IPS DF 4.7 (cell line): ENCODE data around the gene HOXB3.

Source experiments
- DNase-seq: peaks from one replicate; pipeline ENCODE4 v3.0.0-alpha.2; 2013; ENCODE audit warnings: low spot score; ENCODE audit errors: extremely low read depth

The HOXB3 gene

DNA sequence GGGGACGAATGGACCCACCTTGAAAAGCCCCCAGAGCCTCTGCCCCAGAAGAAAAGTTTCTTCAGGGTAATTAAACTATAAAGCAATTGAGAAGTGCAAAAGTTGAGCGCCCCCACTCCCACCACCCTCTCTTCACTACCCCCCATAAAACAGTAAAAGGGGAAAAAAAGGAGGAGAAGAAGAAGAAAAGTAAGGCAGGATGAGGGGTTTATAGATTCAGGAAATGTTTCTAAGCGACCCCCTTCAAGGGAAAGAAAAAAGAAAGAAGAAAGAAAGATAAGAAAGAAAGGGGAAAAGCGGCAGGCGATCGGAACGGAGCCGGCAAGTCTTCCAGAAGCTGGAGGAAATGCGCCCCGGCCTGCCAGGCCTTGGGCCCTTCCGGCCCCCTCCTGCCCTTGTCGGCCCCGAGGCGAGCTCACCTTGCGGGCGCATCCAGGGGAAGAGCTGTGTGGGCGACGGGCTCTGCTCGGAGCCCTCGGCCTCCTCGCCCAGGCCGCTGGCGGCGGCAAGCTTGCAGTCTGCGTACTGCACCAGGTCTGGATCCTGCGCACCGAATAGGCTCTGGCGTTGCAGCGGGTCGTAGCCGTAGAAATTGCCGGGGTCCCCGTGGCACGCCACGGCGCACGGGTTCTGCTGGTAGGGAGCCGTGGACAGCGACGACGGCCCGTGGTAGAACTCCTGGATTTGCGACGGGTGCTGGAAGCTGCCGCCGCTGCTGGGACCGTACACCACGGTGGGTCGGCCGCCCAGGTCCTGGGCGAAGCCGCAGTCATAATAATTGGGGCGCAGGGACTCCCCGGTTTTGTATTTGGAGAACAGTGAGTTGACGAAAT is 24.0 kb upstream of the HOXB3 start:
- no peak for DNase-seq

DNA sequence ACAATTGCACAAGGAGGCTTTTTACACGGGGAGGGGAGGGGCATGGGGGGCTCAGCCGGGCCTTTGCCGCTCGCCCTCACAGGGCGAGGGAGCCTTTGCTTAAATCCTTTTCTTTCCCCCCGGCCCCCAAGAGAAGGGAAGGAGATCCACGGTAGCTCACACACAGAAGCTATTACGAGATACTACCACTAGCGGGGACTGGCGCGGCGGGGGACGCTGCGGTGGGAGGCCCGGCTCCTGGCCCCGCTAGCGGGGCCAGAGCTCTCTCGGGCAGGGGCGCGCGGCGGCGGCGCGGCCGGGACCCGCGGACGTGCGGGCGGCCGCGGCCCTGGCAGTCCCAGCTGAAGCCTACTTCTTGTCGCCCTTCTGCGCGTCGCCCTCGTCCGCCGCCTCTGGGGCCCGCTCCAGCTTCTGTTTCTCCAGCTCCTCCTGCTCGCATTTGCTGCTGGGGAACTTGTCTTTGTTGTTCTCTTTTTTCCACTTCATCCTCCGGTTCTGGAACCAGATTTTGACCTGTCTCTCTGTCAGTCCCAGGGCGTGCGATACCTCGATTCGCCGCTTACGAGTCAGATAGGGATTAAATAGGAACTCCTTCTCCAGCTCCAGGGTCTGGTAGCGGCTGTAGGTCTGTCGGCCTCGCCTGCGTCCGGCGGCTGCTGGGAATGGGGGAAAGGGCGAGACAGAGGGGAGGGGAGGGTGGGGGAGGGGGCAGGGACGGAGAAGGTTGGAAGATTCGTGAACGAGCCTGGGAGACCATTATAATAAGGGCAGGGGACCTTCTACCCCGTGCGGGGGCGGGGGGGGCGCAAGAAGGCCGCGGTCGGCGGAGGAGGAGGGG is 23.0 kb upstream of the HOXB3 start:
- DNase-seq: no peak

DNA sequence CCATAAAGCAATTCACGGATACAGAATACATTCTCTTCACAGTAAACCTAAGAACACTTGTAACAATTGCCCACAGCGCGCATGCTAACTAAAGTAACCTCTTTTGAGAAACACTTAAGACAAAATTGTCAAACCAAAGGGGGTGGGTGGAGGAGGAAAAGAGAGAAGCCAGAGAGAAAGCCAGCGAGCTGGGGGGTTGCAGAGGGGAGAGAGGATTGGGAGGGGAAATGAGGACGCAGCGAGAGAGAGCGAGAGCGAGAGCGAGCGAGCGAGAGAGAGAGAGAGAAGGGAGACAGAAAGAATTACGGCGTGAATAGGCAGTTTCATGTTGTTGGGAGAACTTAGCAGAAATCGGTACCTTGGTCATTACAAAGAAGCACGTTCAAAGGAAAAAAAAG is 22.4 kb upstream of the HOXB3 start:
- no peak for DNase-seq

DNA sequence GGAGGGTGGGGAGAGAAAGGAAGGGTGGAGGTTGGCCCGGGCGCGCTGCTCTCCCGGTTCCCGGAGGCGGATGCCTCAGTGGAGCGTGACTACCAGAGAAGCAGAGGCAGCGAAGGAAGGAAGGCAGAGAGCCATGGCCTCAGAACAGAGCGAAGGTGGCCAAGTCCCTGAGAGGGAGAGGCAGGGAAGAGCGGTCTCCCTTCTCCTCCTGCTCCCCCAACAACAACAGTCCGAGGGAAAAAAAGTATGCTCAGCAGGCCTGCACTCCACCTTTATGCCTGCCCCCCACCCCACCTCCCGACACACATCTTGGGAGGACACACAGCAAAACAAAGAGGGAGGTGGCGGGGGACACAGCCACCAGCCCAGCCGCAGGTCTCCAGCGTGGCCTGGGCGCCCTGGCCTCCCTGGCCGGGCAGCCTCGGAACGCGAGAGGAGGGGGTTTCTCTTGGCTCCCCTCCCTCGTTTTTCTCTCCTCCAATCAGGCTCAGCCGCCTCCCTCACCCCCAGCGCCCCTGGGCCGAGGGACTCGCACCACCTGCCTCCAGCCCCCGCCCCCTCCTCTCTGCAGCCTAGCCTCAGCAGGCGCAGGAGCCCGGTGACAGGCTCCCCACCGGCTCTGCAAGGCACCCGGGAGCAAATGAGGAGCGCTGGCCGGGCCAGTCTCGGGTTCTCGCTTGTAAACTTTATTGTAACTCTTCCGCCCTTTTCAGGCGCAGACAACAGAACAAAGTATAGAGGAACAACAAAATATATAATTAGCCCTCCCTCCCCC is 21.8 kb upstream of the HOXB3 start:
- no peak for DNase-seq

DNA sequence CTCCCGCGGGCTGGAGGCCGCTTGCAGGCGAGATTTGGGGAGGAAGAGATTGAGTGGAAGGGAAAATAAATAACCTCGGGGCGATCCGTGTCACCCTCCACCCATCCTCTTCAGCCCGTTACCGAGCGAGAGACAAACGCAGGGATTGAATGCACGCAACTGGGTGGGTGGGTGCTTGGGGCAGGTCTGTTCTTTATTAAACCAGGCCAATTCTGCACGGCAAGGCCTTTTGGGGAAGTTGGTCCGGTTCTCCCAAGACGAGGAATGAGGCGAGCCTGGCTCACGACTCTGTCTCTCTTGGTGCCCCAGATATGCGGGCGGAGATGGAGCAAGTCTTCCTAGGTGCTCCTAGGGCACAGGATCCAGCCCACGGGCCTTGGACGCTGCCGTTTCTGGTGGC is 21.2 kb upstream of the HOXB3 start:
- no peak for DNase-seq

DNA sequence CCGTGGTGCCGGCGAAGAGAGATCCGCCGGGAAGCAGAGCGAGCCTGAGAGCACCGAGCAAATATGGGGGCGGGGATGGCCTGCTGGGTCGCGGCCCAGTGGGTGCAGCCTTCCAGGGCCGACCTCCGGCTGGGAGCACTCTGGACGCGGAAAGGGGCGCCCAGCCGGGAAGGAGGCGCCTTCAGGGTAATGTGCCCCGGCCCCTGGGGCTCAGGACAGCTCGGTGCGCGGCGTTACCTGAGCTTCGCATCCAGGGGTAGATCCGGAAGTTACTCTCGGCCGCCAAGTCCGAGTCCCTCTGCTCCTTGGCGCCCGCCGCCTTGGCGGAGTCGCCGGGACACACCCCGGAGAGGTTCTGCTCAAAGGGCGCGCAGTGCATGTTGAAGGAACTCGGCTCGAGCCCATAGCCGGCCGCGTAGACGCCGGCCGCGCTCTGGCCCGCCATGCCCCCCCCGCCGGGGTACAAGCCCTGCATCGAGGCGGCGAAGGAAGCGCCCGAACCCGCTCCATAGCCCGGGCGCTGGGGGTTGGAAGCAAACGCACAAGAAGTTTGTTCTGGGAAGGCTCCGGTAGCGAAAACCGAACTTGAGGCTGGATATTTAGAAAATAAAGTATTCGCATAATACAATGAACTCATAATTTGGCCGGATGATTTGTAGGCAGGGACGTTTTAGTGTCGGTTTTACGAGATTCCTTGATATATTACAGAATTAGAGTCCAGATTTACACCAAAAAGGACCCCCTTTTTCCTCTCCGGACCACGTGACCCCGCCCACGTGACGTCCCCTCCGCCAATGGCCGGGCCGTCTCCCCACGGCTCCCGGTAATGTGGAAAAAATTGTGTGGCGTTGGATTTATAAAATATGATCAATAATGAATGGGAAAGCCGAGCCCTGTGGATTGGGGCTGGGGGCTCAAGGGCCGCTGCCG is 20.5 kb upstream of the HOXB3 start, which contains the start of gene HOXB7:
HOXB7 (minus strand) TSS at position 736 of the 930 bp plus-strand sequence; CDS start at position 637, 99 bp downstream.
- DNase-seq: no peak

DNA sequence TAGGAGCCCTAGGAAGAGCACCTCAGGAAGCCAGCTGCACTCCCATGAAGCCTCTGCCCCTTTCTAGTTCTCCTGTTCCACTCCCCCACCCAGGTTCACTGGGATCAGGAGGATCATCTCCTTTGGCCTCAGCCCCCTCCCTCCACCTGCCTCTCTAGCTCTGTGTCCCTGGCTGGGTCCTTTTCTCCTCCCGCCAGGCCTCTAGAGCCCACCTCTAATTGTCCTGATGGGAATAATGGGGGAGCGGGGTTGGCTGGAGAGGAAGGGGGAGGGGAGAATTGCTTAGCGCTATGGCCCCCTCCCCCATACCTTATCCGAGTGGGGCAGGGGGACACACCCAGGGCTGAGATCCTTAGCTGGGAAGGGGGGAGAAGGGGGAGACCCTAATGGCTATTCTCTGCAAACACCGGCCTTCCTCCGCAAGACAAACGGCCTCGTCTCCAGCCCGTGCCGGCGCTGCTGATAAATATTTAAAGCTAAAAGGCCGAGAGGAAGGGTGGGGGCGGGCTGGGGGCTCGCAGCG is 19.8 kb upstream of the HOXB3 start:
- no peak for DNase-seq

DNA sequence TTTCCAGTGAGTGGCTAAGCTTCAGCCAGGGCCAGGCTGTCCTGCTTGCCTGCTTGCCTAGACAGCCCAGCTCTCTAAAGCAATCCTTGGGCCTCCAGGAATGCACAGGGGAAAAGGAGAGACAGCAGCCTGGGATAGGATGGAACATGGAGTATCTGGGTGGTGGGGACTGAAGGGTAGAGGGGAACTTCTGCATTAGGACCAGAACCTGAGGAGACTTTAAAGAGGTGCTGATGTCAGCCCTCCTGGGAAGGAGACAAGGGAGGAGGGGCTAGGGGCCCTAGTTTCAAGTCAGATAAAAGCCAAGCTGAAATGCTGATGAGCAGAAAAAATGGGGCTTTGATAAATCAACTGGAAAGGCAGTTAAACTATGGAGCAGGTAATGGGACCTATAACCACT is 19.0 kb upstream of the HOXB3 start:
- no peak for DNase-seq

DNA sequence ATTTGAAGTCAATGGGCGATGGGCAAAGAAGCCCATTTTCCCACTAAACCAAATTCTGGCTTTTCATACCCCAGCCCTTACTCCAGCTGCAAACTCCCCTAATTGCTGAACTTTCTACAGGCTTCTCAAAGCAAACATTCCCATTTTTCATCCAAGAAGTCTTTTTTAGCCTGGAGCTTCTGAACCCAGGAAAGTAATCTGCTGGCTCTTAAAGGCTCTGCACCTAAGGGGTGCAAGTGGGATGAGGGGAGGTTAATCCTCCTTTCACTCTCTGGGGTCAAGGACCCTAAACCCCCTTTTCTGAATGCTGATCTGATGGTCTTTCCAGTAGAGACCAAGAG is 18.4 kb upstream of the HOXB3 start:
- DNase-seq: no peak

DNA sequence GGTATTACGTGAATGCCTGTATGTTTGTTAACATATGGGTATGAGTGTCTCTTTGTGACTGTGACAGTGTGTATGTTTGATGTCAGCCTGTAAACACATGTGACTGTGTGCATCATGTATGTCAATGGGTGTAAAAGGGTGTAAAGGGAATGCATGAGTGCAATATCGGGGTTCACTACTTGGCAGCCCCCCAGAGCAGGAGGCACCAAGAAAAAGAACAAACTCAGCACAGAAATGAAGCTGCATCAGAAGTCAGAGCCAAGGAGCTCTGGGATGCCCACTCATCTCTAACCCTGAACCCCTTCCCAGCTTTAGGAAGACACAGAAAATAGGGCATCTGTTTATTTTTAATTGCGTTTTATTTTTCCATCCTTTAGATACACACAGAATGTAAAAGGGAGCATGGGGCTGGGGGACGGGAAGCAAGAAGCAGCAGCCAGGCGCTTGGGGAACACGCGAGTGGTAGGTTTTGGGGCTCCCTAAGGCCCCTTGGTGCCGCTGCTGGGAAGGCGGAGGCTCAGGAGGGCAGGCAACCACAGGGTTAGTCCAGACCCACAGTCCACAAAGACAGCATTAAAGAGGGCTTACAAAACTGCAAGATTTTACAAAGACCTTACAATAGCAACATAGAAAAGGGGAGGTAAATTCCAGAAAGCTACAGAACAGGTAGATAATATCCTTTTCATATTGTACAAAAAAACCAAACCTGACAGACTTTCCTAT is 17.0 kb upstream of the HOXB3 start:
- no peak for DNase-seq

DNA sequence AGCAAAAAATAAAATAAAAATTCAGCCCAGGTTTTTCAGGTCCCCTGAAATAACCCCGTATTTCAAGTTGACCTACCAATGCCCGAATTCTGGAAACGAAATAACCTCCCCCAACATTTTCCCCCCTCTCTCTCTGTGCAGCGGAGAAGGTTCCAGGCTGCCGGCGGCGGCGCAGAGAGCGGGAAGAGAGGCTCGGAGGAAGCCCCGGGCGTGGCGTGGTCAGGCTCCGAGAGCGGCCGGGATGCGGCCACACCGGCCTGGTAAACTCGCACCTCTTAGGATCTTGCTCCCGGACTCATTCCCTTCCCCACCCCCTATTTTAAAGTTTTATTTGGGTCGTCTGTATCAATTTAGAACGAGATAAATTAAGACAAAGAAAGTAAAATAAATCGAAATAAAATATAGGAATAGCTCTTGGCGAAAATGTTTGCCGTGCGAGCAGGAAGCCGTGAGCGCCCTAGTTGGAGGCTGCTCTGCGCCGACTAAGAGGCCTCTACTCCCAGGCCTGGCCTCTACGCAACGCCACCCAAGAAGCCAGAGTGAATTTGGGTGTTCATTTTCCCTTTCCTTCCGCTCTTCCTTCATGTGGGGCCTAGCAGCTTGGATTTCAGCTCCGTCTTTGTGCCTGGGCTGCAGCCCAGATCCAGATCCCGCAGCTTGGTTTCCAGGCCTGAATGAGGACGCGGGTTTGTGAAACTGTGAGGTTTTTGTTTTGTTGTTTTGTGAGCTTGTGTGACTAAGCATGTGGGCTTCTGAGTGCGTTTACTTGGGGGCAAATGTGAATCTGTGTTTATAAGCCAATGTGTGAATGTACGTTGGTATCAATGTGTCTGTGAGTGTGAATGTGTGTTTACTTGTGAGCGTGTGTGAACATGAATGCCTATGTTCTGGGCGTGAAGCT is 16.2 kb upstream of the HOXB3 start:
- no peak for DNase-seq

DNA sequence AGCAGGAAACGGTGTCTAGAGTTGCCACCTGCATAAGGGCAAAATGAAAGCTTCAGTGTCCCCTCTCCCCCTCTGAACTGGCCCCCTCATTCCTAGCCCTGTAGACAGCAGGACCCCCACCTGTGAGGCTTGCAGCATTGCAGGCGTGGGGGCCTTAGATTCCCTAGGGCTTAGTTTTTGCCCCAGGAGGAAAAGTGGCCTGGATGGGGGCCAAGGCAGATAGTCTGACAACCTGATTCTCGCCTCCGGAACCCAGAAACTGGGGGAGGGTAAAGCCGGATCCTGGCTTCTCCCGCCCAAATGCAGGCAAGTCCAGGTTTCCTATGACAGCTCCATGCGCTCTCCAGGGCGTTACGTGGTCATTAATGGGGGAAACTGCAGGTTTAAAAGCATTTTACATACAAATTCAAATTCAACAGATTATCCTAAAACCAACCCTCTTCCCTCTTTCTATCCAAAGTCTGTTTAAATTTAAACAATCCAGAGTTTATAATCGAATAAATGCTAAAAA is 15.4 kb upstream of the HOXB3 start:
- no peak for DNase-seq

DNA sequence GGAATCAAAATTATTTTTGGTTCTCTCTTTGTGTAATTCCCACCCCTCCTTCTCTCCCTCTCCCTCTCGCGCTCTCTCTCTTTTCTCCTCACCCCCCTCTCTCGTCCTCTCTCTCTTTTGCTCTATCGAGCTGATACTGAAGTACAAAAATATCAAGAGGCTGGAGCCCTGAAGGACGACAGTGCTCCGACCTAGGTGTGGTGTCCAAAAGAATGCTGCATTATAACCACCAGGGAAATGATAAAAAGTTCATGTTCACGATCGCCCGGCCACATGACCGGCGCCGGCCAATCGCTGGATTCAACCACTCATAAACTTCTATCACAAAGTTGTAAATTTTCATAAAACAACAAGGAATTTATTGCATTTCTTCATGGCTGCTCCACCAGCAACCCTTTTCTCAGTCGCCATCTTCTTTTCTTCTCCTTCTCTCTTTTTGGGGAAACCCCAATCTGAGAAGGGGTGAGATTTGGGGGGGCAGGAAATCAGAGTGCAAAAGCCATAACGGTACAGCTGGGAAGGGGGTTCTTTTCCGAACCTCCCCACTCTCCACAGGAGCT is 14.8 kb upstream of the HOXB3 start, which contains the start of gene HOXB6:
HOXB6 (minus strand) TSS at position 217 of the 560 bp plus-strand sequence. CDS start 6,836 bp downstream, outside the sequence.
- DNase-seq: no peak

DNA sequence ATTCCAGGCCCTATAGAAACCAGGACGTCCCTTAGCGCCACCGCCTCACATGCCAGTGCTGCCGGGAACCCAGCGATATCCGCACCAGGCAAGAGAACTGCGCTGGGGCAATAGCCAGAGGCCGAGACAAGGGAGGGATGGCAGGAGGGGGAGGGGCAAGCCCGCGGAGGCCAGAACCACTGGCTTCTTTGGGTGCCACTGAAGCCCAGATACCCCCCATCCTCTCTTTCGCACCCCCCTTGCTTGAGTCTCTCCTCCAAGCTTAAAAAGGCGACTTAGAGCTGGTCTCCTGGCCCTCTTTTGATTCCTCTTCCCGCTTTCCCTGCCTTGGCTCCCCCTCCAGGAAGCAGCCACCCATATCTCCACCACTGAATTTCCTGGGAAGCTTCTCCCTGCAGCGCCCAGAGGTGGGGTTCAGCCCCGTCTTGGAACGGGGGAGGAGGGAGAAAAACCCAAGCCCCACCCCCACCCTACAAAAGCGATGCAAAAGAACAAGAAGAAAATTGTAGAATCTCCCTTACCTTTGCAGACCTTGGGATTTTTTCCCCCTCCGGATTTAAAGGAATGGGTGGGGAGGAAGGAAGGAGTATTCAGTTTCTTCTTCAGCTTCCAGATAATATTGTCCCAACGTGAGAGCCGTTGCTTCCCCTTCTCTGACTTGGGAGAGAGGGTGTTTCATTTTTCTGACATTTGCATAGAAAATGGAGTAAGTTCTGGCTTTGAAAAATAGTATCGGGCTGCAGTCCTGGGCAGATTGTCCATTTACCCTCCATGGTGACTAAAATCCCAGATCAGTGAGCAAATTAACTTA is 14.1 kb upstream of the HOXB3 start:
- no peak for DNase-seq

DNA sequence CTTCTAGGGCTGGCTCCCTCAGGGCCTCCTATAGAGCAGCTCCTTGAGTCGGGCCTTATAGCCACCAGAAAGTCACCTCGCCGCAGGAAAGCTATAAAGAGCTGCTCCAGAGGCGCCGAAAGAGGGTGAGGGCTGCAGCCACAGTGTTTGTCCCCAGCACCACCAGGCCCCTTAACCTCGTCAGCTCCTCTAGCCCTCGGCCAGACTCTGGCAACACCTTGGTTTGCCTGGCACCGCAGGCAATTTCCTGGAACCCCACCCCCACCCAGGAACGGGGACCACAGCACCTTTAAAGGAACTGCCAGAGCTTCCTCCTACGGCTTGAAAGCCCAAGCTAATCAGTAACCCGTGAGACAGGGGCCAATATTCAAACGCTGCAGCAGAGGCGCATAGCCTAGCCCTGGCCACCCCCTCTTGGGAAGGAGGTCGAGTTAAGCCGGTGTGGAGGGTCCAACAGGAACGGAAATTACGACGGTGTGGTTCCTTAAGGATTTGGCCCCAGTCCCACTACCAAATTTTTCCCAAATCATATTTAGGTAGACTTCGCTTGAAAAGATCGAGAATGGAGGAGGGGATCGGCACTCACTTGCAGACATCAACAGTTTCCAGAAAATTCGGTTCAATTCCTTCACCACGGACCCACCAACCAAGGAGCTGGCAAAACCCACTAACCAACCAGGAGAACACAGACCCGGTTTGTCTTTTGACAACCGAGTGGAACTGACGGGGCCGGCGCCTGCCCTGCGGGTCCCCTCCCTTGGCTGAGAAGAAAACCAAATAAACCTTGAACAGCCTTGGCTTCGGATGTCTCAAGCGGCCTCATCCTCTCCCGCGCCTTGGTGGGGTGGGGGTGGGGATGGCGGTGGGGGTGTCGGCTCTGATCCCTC is 11.7 kb upstream of the HOXB3 start:
- DNase-seq: no peak

DNA sequence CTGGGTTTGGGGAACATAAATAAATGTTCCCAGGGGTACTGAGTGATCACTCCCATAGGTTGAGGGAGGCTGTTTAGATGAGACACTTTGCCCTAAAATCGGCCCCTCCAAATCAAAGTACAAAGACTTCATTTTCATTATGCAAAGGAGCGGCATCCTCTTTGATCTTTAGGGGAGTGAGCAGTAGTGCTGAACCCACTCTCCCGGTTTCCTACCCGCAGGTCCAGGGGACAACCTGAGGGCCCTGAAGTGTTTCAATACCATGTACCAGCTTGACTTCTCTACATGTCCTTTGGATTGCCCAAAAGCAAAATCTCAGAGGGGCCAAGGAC is 11.1 kb upstream of the HOXB3 start:
- DNase-seq: no peak
